Adrenal gland (tissue), 12 donors: Measurements from ENCODE around the gene OR5AU1. TPM values are rescaled to one million over a fixed set of nuclear protein-coding genes. Genes with fewer than 3 reads are reported as not detected.
A peak's percentile ranks its signal among the peaks of the same experiment; 100 is the strongest.

Source experiments
- DNase-seq, 7 donors: peaks; one replicate each; pipeline ENCODE4 v3.0.0-alpha.2; 2019 to 2020
- H3K27ac ChIP-seq, 5 donors: fragments of 200-600 bp; sonication (generic) in 4 of 5; 1 replicate in 3 of 5; 2 replicates in 2 of 5; pipeline versions ENCODE4 v1.5.1 to v1.8.0; 2016 to 2020; ENCODE audit warnings: mild to moderate bottlenecking in 1 of 5
- H3K27me3 ChIP-seq: fragments of 200-600 bp; 2 replicates; pipeline ENCODE4 v1.8.0; 2021
- H3K36me3 ChIP-seq, 2 donors: fragments of 200-600 bp; replicated peaks in 1 of 2; 1 replicate in 1 of 2; 2 replicates in 1 of 2; pipeline versions ENCODE4 v1.5.1 to v1.8.0; 2018 to 2022
- H3K4me1 ChIP-seq, 2 donors: fragments of 200-600 bp; replicated peaks in 1 of 2; 1 replicate in 1 of 2; 2 replicates in 1 of 2; pipeline versions ENCODE4 v1.5.1 to v1.8.0; 2018 to 2021
- H3K4me3 ChIP-seq, 4 donors: fragments of 200-600 bp; sonication (generic) in 3 of 4; one replicate each; pipeline ENCODE4 v1.5.1; 2016 to 2018
- H3K9me3 ChIP-seq, 3 donors: fragments of 200-600 bp; sonication (generic) in 1 of 3; replicated peaks in 1 of 3; 1 replicate in 2 of 3; 2 replicates in 1 of 3; pipeline versions ENCODE4 v1.5.1 to v1.8.0; 2016 to 2021
- POLR2A ChIP-seq, 2 donors: fragments of 450-650 bp; IDR thresholded peaks; one replicate each; pipeline ENCODE4 v1.6.1; 2017; ENCODE audit warnings: antibody characterized with exemption in 2 of 2, mild to moderate bottlenecking in 2 of 2, moderate library complexity in 1 of 2
- WGBS, 4 donors: extraction: QIAGEN DNeasy Blood & Tissue Kit in 2 of 4; methylation state at CpG; one replicate each; pipeline versions ENCODE4 v1.1.5 to v1.1.7; 2013 to 2017; 5-methylcytosine and 5-hydroxymethylcytosine counted together
- intact Hi-C, 2 donors: fragments of 100-400 bp; cut with DNase I; formaldehyde crosslinking; loops; one replicate each; pipeline versions ENCODE4 v1.14.1 to v1.15.0; 2022 to 2023
- polyA plus RNA-seq, 3 donors: library from polyadenylated mRNA; stranded (reverse); fragments of 200-250 nt in 2 of 3; fragments of 350-450 nt in 1 of 3; fragmentation: Illumina TruSeq in 1 of 3; extraction: RNeasy Lipid Tissue Mini Kit (QIAGEN cat#74804) in 1 of 3; gene quantifications; one replicate each; pipeline ENCODE4 v1.2.3, GENCODE V29; 2013 to 2014
- small RNA-seq, 2 donors: library from RNA; depleted of rRNA; stranded (forward); fragments of <200 nt; gene quantifications; one replicate each; pipeline ENCODE3, GENCODE V24; 2016
- total RNA-seq, 9 donors: library from RNA; depleted of rRNA in 4 of 9; stranded (reverse); fragments of >200 nt in 4 of 9; fragments of 120-200 nt in 1 of 9; fragmentation: NEBNext Ultra II Directional in 1 of 9; extraction: Animal tissue kit (Norgen Biotek cat#: 25700) in 1 of 9; gene quantifications; one replicate each; pipeline versions ENCODE4 v1.1.0 to v1.2.4, GENCODE V29; 2013 to 2023
- TF ChIP-seq, protein P1 (sequence below), 6 experiments: fragments of 450-650 bp in 4 of 6; fragments of 200-600 bp in 2 of 6; sonication (generic) in 1 of 6; IDR thresholded peaks; 1 replicate in 5 of 6; 2 replicates in 1 of 6; pipeline versions ENCODE4 v1.5.1 to v1.8.0; 2016 to 2021; ENCODE audit warnings: antibody characterized with exemption in 6 of 6, mild to moderate bottlenecking in 2 of 6, moderate library complexity in 1 of 6
- donor health status: healthy with polysubstance abuse.
- donor health status: Bipolar disorder and iron deficiency.
- donor health status: DM: yes; HTN: yes; CAD: no.
- donor health status: DM: no; HTN: no; CAD: no.
- donor health status: DM: no; HTN: no; CAD: no.
- donor health status: DM: yes; HTN: yes; CAD: no.

The OR5AU1 gene
- total and polyA plus RNA-seq, 12 donors: not detected

DNA sequence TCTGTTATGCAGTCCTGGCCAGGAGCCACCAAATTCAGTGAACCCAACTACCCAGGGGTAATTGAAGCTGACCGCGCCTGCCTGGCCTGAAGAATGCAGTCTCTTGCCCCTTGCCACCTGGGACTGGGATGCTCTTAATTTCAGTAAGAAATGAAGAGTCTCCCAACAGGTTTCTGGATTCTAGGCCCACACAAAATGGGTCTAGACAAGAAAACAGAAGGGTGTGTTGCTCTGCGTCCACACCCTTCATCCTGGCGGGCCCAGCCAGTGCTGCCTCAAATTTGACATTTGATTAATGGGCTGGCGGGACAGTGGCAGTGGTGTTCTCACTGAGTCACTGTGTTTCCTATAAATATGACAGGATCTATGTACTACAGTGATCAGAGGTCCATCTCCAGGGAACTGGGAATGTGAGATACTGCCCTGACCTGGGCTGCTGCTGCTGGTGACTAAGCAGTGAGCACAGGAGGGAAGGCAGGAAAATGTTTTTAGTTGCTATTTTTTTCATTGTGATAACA, 48.5 kb downstream of the OR5AU1 start:
- TF ChIP-seq POLR2A (IDR thresholded peaks at IDR 0.05): peak in 1 of 2 donors; percentile 16
- TF ChIP-seq, protein P1, sequence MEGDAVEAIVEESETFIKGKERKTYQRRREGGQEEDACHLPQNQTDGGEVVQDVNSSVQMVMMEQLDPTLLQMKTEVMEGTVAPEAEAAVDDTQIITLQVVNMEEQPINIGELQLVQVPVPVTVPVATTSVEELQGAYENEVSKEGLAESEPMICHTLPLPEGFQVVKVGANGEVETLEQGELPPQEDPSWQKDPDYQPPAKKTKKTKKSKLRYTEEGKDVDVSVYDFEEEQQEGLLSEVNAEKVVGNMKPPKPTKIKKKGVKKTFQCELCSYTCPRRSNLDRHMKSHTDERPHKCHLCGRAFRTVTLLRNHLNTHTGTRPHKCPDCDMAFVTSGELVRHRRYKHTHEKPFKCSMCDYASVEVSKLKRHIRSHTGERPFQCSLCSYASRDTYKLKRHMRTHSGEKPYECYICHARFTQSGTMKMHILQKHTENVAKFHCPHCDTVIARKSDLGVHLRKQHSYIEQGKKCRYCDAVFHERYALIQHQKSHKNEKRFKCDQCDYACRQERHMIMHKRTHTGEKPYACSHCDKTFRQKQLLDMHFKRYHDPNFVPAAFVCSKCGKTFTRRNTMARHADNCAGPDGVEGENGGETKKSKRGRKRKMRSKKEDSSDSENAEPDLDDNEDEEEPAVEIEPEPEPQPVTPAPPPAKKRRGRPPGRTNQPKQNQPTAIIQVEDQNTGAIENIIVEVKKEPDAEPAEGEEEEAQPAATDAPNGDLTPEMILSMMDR (IDR thresholded peaks at IDR 0.05): no peak
- H3K9me3 ChIP-seq: no peaks in the 10 kb centered on the region
- H3K36me3 ChIP-seq: no peaks in the 10 kb centered on the region
- peak overlapping the region; percentile 77 to 99 (median 97) for H3K27ac ChIP-seq
- no peaks in the 10 kb centered on the region for H3K27me3 ChIP-seq
- no peak overlapping the region for H3K4me3 ChIP-seq
- intact Hi-C loops: no loop called here
- DNase-seq: peak; percentile 52 to 83 (median 78)
- H3K4me1 ChIP-seq: peaks cover 29 to 40% of the 10 kb centered on the region in 2 donors
- WGBS, 4 donors: 33 to 50% (median 37%) methylated on average over 4 to 5 of the region's 5 CpGs

DNA sequence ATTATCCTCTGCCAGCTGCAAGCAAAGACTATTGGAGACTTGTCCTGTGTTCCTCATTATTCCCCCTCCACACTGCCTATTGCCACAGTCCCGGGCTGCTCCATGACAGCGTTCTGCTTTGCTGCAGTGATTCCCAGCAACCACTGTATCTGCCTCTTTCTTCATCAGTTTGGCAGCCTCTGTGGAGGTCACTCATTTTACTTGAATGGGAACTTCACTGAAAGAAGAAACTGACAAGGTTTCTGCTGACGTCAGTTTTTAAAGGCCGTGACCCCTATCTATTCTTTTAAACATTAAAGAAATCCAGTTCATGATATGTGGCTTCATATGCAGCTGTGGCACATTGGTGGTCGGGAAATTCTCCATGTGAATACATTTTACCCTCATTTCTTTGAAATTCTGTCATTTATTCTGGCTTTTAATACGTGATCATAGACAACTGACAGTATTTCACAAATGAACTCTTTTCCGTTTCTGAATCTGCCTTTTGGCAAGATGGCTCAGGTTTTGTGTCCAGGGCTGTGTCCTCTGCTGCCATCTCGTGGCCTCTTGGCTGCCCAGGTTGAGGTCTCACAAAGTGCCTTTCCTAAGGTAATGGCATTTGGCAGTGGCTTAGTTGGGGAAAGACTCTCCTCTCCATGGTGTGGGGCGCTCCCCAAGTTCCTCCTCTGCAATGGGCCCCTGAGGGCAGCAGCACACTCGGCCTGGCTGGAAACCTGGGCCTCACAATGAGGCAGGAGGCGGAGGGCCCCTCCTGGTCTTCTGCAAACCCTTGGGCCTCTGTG, 49.2 kb downstream of the OR5AU1 start:
- H3K36me3 ChIP-seq: no peaks in the 10 kb centered on the region
- peaks cover 29 to 40% of the 10 kb centered on the region in 2 donors for H3K4me1 ChIP-seq
- intact Hi-C loops: no loop called here
- peak overlapping the region; percentile 77 to 99 (median 97) for H3K27ac ChIP-seq
- TF ChIP-seq POLR2A (IDR thresholded peaks at IDR 0.05): peak; percentile 3 to 29
- TF ChIP-seq, protein P1 (IDR thresholded peaks at IDR 0.05): peak; percentile 59 to 91 (median 86)
- no peaks in the 10 kb centered on the region for H3K27me3 ChIP-seq
- 10 to 17% (median 13%) methylated on average over 9 to 11 of the region's 11 CpGs for WGBS, 4 donors
- peak overlapping the region in 1 of 4 donors; percentile 24 for H3K4me3 ChIP-seq
- H3K9me3 ChIP-seq: no peaks in the 10 kb centered on the region
- peak; percentile 86 to 96 (median 90) for DNase-seq

DNA sequence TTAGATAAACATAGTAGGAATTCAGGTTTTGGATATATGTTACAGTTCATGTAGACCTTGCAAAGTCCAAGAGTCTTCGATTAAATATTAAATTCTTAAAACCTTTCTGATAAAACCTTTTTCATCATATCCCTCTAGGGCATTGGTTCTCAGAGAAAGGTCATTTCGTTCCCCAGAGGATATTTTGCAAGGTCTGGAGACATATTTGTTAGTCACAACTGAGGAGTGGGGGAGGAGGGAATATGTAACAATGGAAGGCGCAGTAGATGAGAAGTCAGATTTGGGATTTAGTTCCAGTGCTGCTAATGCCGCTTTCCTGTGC, 49.7 kb downstream of the OR5AU1 start:
- TF ChIP-seq POLR2A (IDR thresholded peaks at IDR 0.05): no peak
- TF ChIP-seq, protein P1 (IDR thresholded peaks at IDR 0.05): no peak

DNA sequence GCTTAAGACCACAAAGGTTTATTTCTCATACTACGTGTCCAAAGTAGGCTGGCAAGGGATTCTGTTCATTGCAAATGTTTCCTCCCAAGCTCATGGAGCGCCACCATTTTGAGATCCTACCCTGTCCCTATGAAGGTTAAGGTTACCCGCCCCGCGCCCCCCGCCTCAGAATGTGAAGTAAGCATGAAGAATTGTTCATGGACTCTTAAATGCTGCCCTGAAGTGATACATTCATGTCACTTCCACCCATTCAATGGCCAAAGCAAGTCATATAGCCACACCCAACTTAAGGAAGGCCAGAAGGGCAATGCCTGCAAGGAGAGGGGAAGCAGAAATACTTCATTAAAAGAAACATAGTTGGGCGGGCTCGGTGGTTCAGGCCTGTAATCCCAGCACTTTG, 50.8 kb downstream of the OR5AU1 start:
- no peak for DNase-seq
- H3K27ac ChIP-seq: peak overlapping the region; percentile 94 to 99 (median 97)
- no peak for TF ChIP-seq POLR2A (IDR thresholded peaks at IDR 0.05)
- TF ChIP-seq, protein P1 (IDR thresholded peaks at IDR 0.05): no peak
- no peaks in the 10 kb centered on the region for H3K36me3 ChIP-seq
- intact Hi-C loops: no loop called here
- H3K4me3 ChIP-seq: no peak overlapping the region
- no peaks in the 10 kb centered on the region for H3K27me3 ChIP-seq
- H3K9me3 ChIP-seq: no peaks in the 10 kb centered on the region
- WGBS, 4 donors: 79 to 84% (median 81%) methylated on average over 8 of the region's 8 CpGs
- peaks cover 29 to 40% of the 10 kb centered on the region in 2 donors for H3K4me1 ChIP-seq

More for the DNA sequence above, 49.7 kb downstream of the OR5AU1 start:
- H3K27ac ChIP-seq: peak overlapping the region; percentile 77 to 99 (median 97)
- no peaks in the 10 kb centered on the region for H3K9me3 ChIP-seq
- H3K27me3 ChIP-seq: no peaks in the 10 kb centered on the region
- peaks cover 29 to 40% of the 10 kb centered on the region in 2 donors for H3K4me1 ChIP-seq
- DNase-seq: peak in 1 of 7 donors; percentile 56
- H3K4me3 ChIP-seq: peak overlapping the region in 1 of 4 donors; percentile 24
- intact Hi-C loops: no loop called here
- 20 to 33% (median 22%) methylated on average over 4 of the region's 4 CpGs for WGBS, 4 donors
- H3K36me3 ChIP-seq: no peaks in the 10 kb centered on the region

Small RNA genes within 50 kb of the gene (small RNA-seq; reads per million reads assigned to genes)
- gene RNU6-252P: 0 reads per million in 2 donors

Other genes with a start within 250 kb of the OR5AU1 start
- 10 to 100 TPM in 3 of 9 donors, 1 to 10 TPM in 4, under 1 TPM in 1, not detected in 1; 0.33 to 16.8 (median 5.5) TPM for gene RNASE2, start 200.6 kb downstream of the OR5AU1 start, total RNA-seq
- gene RNASE2, start 200.6 kb downstream of the OR5AU1 start, polyA plus RNA-seq: 10 to 100 TPM in 2 of 3 donors, 1 to 10 TPM in 1; 4.0 to 16.4 (median 12.9) TPM
- 100 to 1,000 TPM in 4 of 9 donors, 10 to 100 TPM in 5; 66.2 to 231 (median 93.6) TPM for gene METTL17, start 166.1 kb downstream of the OR5AU1 start, total RNA-seq
- 100 to 1,000 TPM in 2 of 3 donors, 10 to 100 TPM in 1; 86.9 to 202 (median 176) TPM for gene METTL17, start 166.1 kb downstream of the OR5AU1 start, polyA plus RNA-seq
- under 1 TPM in 1 of 9 donors, not detected in 8; 0.29 TPM for gene SLC39A2, start 156.8 kb downstream of the OR5AU1 start, total RNA-seq
- under 1 TPM in 1 of 3 donors, not detected in 2; 0.24 TPM for gene SLC39A2, start 156.8 kb downstream of the OR5AU1 start, polyA plus RNA-seq
- gene NDRG2, start 131.0 kb downstream of the OR5AU1 start, total RNA-seq: 1,000 to 10,000 TPM in 1 of 9 donors, 100 to 1,000 TPM in 8; 116 to 1,323 (median 677) TPM
- gene NDRG2, start 131.0 kb downstream of the OR5AU1 start, polyA plus RNA-seq: 100 to 1,000 TPM; 399 to 639 (median 619) TPM
- gene TPPP2, start 125.8 kb downstream of the OR5AU1 start, total RNA-seq: 1 to 10 TPM in 2 of 9 donors, under 1 TPM in 2, not detected in 5; 0.22 to 1.1 (median 0.66) TPM
- gene TPPP2, start 125.8 kb downstream of the OR5AU1 start, polyA plus RNA-seq: under 1 TPM in 2 of 3 donors, not detected in 1; 0.44 to 0.80 TPM
- gene RNASE13, start 121.3 kb downstream of the OR5AU1 start, total RNA-seq: under 1 TPM in 1 of 9 donors, not detected in 8; 0.27 TPM
- gene RNASE13, start 121.3 kb downstream of the OR5AU1 start, polyA plus RNA-seq: under 1 TPM in 1 of 3 donors, not detected in 2; 0.03 TPM
- under 1 TPM in 1 of 9 donors, not detected in 8; 0.34 TPM for gene RNASE7, start 113.7 kb downstream of the OR5AU1 start, total RNA-seq
- under 1 TPM in 1 of 3 donors, not detected in 2; 0.20 TPM for gene RNASE7, start 113.7 kb downstream of the OR5AU1 start, polyA plus RNA-seq
- not detected for gene RNASE8, start 98.2 kb downstream of the OR5AU1 start, total RNA-seq
- not detected for gene RNASE8, start 98.2 kb downstream of the OR5AU1 start, polyA plus RNA-seq
- gene ARHGEF40, start 85.8 kb downstream of the OR5AU1 start, total RNA-seq: 100 to 1,000 TPM in 8 of 9 donors, 10 to 100 TPM in 1; 48.7 to 258 (median 130) TPM
- 100 to 1,000 TPM; 126 to 148 (median 137) TPM for gene ARHGEF40, start 85.8 kb downstream of the OR5AU1 start, polyA plus RNA-seq
- 100 to 1,000 TPM in 6 of 9 donors, 10 to 100 TPM in 3; 14.3 to 169 (median 112) TPM for gene ZNF219, start 57.4 kb downstream of the OR5AU1 start, total RNA-seq
- gene ZNF219, start 57.4 kb downstream of the OR5AU1 start, polyA plus RNA-seq: 10 to 100 TPM; 14.8 to 97.2 (median 85.8) TPM
- 1 to 10 TPM in 6 of 9 donors, under 1 TPM in 2, not detected in 1; 0.55 to 3.9 (median 1.2) TPM for gene TMEM253, start 55.0 kb downstream of the OR5AU1 start, total RNA-seq
- 1 to 10 TPM; 2.6 to 8.8 (median 8.0) TPM for gene TMEM253, start 55.0 kb downstream of the OR5AU1 start, polyA plus RNA-seq
- gene HNRNPC, start 113.4 kb upstream of the OR5AU1 start, total RNA-seq: 100 to 1,000 TPM; 399 to 616 (median 506) TPM
- gene HNRNPC, start 113.4 kb upstream of the OR5AU1 start, polyA plus RNA-seq: 100 to 1,000 TPM; 832 to 905 (median 866) TPM
- 1 to 10 TPM in 4 of 9 donors, under 1 TPM in 3, not detected in 2; 0.11 to 1.6 (median 1.1) TPM for gene RPGRIP1, start 124.0 kb upstream of the OR5AU1 start, total RNA-seq
- under 1 TPM in 2 of 3 donors, not detected in 1; 0.10 to 0.24 TPM for gene RPGRIP1, start 124.0 kb upstream of the OR5AU1 start, polyA plus RNA-seq
- 10 to 100 TPM; 39.2 to 76.4 (median 48.5) TPM for gene SUPT16H, start 228.0 kb upstream of the OR5AU1 start, total RNA-seq
- gene SUPT16H, start 228.0 kb upstream of the OR5AU1 start, polyA plus RNA-seq: 10 to 100 TPM; 45.8 to 69.8 (median 50.4) TPM